HCT116 (cell line): Measurements from ENCODE around the gene PDE10A. TPM values are rescaled to one million over a fixed set of nuclear protein-coding genes. Genes with fewer than 3 reads are reported as not detected.

Source experiments
- ATAC-seq: fragments of 200-7000 bp; cut with Tn5 transposase; 2 replicates; pipeline ENCODE4 v1.9.1; 2020; ENCODE audit warnings: mild to moderate bottlenecking, moderate library complexity
- BruUV-seq: library from RNA; stranded (reverse); fragments of 400-500 nt; replicated peaks from 2 replicates; lab custom pipeline; 2021; lab: Mats Ljungman, UMichigan
- CTCF ChIA-PET: fragments of 300-600 bp; sonication (Branson Sonifier 250); formaldehyde crosslinking; loops from one replicate; lab custom pipeline; 2021; ENCODE audit warnings: antibody characterized with exemption; lab: Charles Lee
- POLR2A ChIA-PET: fragments of 300-600, 350-600 bp; sonication (Branson Sonifier 250); formaldehyde crosslinking; loops from one replicate; lab custom pipeline; 2021; ENCODE audit warnings: antibody characterized with exemption; lab: Charles Lee
- RAD21 ChIA-PET, 2 experiments: fragments of 300-600 bp; sonication (Branson Sonifier 250); formaldehyde crosslinking; loops; one replicate each; lab custom pipeline; 2023; ENCODE audit warnings: low total read pairs in 2 of 2; ENCODE audit not compliant: uncharacterized antibody in 2 of 2, unreplicated experiment in 2 of 2, low non-redundant PET in 1 of 2; lab: Charles Lee
- DNase-seq: peaks from one replicate; pipeline ENCODE4 v3.0.0-alpha.2; 2010; ENCODE audit warnings: low read depth, low spot score
- H2AFZ ChIP-seq: fragments of 200-600 bp; shearing (Covaris generic), sonication (generic); 2 replicates; pipeline ENCODE4 v1.6.1; 2017; ENCODE audit warnings: low read depth, mixed run types, mixed read lengths, antibody characterized with exemption, low read length; ENCODE audit not compliant: poor library complexity, severe bottlenecking
- H3K27ac ChIP-seq: 2 replicates; pipeline ENCODE4 v1.5.1; 2012; ENCODE audit warnings: low read depth, low read length
- H3K27me3 ChIP-seq: fragments of 200-600 bp; sonication (generic); 2 replicates; pipeline ENCODE4 v1.6.1; 2016; ENCODE audit warnings: mixed run types, low read length, mixed read lengths; ENCODE audit not compliant: insufficient read depth
- H3K36me3 ChIP-seq, 2 experiments: fragments of 200-500 bp in 1 of 2; fragments of 200-600 bp in 1 of 2; sonication (Bioruptor generic) in 1 of 2; sonication (generic) in 1 of 2; 2 replicates each; pipeline versions ENCODE4 v1.5.1 to v1.6.1; 2014 to 2016; ENCODE audit warnings: low read length in 2 of 2, inconsistent platforms in 1 of 2, mixed read lengths in 1 of 2, mixed run types in 1 of 2; ENCODE audit not compliant: insufficient read depth in 2 of 2, control insufficient read depth in 1 of 2
- H3K4me1 ChIP-seq, 2 experiments: fragments of 200-600 bp in 1 of 2; sonication (generic) in 1 of 2; 2 replicates each; pipeline versions ENCODE4 v1.5.1 to v1.6.1; 2012 to 2017; ENCODE audit warnings: low read length in 2 of 2, inconsistent platforms in 1 of 2, mild to moderate bottlenecking in 1 of 2, mixed read lengths in 1 of 2, mixed run types in 1 of 2, moderate library complexity in 1 of 2; ENCODE audit not compliant: insufficient read depth in 2 of 2, control insufficient read depth in 1 of 2
- H3K4me2 ChIP-seq: fragments of 200-600 bp; sonication (generic); 2 replicates; pipeline ENCODE4 v1.6.1; 2017; ENCODE audit warnings: mixed run types, low read length, mixed read lengths
- H3K4me3 ChIP-seq, 2 experiments: fragments of 200-600 bp in 1 of 2; sonication (generic) in 1 of 2; replicated peaks in 1 of 2; 2 replicates each; pipeline ENCODE4 v1.5.1; 2011 to 2016; ENCODE audit warnings: low read length in 2 of 2, control low read depth in 1 of 2, low read depth in 1 of 2, mild to moderate bottlenecking in 1 of 2, mixed read lengths in 1 of 2, mixed run types in 1 of 2
- H3K79me2 ChIP-seq: fragments of 200-600 bp; sonication (generic); 2 replicates; pipeline ENCODE4 v1.6.1; 2017; ENCODE audit warnings: mild to moderate bottlenecking, mixed run types, low read length, moderate library complexity, mixed read lengths; ENCODE audit not compliant: insufficient read depth
- H3K9ac ChIP-seq: fragments of 200-600 bp; sonication (generic); 2 replicates; pipeline ENCODE4 v1.6.1; 2016; ENCODE audit warnings: low read length, mixed read lengths
- H3K9me2 ChIP-seq: fragments of 200-600 bp; sonication (generic), shearing (Covaris generic); 2 replicates; pipeline ENCODE4 v1.6.1; 2017; ENCODE audit warnings: mixed run types, mild to moderate bottlenecking, moderate library complexity; ENCODE audit not compliant: insufficient read depth
- H3K9me3 ChIP-seq, 2 experiments: fragments of 200-500 bp in 1 of 2; fragments of 200-600 bp in 1 of 2; sonication (Bioruptor generic) in 1 of 2; sonication (generic) in 1 of 2; 2 replicates each; pipeline ENCODE4 v1.6.1; 2014 to 2017; ENCODE audit warnings: low read length in 2 of 2, mixed read lengths in 2 of 2, inconsistent platforms in 1 of 2, low read depth in 1 of 2, mild to moderate bottlenecking in 1 of 2, mixed run types in 1 of 2, moderate library complexity in 1 of 2; ENCODE audit not compliant: control insufficient read depth in 1 of 2, insufficient read depth in 1 of 2
- H4K20me1 ChIP-seq: fragments of 200-600 bp; sonication (generic), shearing (Covaris generic); 2 replicates; pipeline ENCODE4 v1.6.1; 2017; ENCODE audit warnings: mixed run types, mild to moderate bottlenecking, moderate library complexity; ENCODE audit not compliant: insufficient read depth
- CEBPB ChIP-seq: IDR thresholded peaks from 2 replicates; pipeline ENCODE4 v1.6.1; 2012; ENCODE audit warnings: low read depth
- EGR1 ChIP-seq: IDR thresholded peaks from 2 replicates; pipeline ENCODE4 v1.6.1; 2012; ENCODE audit warnings: low read depth
- ELF1 ChIP-seq: IDR thresholded peaks from 2 replicates; pipeline ENCODE4 v1.6.1; 2012; ENCODE audit warnings: low read depth, borderline replicate concordance
- EZH2 ChIP-seq: fragments of 200-600 bp; sonication (generic); IDR thresholded peaks from 2 replicates; pipeline ENCODE4 v1.6.1; 2017; ENCODE audit warnings: antibody characterized with exemption, mixed run types
- EZH2phosphoT487 ChIP-seq: fragments of 200-600 bp; IDR thresholded peaks from 2 replicates; pipeline ENCODE4 v1.6.1; 2018; ENCODE audit warnings: antibody characterized with exemption, borderline replicate concordance
- FOSL1 ChIP-seq: IDR thresholded peaks from 2 replicates; pipeline ENCODE4 v1.6.1; 2012; ENCODE audit warnings: low read depth
- JUND ChIP-seq: IDR thresholded peaks from 2 replicates; pipeline ENCODE4 v1.6.1; 2012
- POLR2A ChIP-seq: IDR thresholded peaks from 2 replicates; pipeline ENCODE4 v1.7.0; 2011; ENCODE audit warnings: borderline replicate concordance; ENCODE audit not compliant: insufficient read depth, insufficient read length; ENCODE audit errors: extremely low read depth
- RAD21 ChIP-seq: IDR thresholded peaks from 2 replicates; pipeline ENCODE4 v1.6.1; 2012; ENCODE audit warnings: low read depth, mild to moderate bottlenecking
- SRF ChIP-seq: IDR thresholded peaks from 2 replicates; pipeline ENCODE4 v1.6.1; 2012; ENCODE audit warnings: low read depth
- YY1 ChIP-seq: IDR thresholded peaks from 2 replicates; pipeline ENCODE4 v1.6.1; 2011; ENCODE audit warnings: low read length, low read depth, moderate library complexity, mild to moderate bottlenecking; ENCODE audit not compliant: insufficient replicate concordance; ENCODE audit errors: extremely low read depth
- ZNF274 ChIP-seq: fragments of 200-500 bp; sonication (Bioruptor generic); IDR thresholded peaks from 2 replicates; pipeline ENCODE4 v1.6.1; 2014; ENCODE audit warnings: mild to moderate bottlenecking, low read depth, low read length, inconsistent platforms
- intact Hi-C: fragments of 100-400 bp; cut with micrococcal nuclease; formaldehyde crosslinking; loops from 2 replicates; pipeline ENCODE4 v1.10.0; 2022
- total RNA-seq: library from RNA; stranded (reverse); gene quantifications from one replicate; pipeline ENCODE4 v1.2.1, GENCODE V29; 2021; ENCODE audit not compliant: unreplicated experiment
- TF ChIP-seq, protein P1 (sequence below): IDR thresholded peaks from 2 replicates; pipeline ENCODE4 v1.6.1; 2012
- TF ChIP-seq, protein P2 (sequence below): IDR thresholded peaks from 2 replicates; pipeline ENCODE4 v1.6.1; 2012
- TF ChIP-seq, protein P3 (sequence below): IDR thresholded peaks from 2 replicates; pipeline ENCODE4 v1.6.1; 2011; ENCODE audit warnings: mild to moderate bottlenecking, low read length, moderate library complexity; ENCODE audit not compliant: insufficient replicate concordance; ENCODE audit errors: extremely low read depth

The PDE10A gene
- total RNA-seq, 1 experiment from 2014 or later, result 0.37 TPM

DNA sequence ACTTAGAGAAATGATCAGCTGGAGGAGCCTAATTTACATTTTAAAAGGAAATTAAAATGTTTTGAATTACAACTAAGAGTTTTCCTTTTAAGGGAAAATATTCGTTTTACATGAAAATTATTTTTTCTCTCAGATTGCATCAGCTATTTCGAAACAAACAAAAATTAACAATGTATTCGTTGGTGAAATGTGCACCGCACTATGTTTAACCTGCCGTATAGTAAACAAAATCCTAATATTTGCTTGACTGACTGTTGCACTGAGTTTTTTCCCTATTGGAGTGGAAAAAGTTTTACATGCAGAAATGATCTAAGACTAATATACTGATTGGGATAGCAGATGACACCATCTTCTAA, 5.7 kb downstream of the PDE10A start (continued):
- TF ChIP-seq ZNF274, result no peak
- no peak for TF ChIP-seq ELF1
- no peak for TF ChIP-seq CEBPB
- no peak for TF ChIP-seq SRF
- TF ChIP-seq, protein P1, sequence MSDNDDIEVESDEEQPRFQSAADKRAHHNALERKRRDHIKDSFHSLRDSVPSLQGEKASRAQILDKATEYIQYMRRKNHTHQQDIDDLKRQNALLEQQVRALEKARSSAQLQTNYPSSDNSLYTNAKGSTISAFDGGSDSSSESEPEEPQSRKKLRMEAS, result no peak
- TF ChIP-seq, protein P2, sequence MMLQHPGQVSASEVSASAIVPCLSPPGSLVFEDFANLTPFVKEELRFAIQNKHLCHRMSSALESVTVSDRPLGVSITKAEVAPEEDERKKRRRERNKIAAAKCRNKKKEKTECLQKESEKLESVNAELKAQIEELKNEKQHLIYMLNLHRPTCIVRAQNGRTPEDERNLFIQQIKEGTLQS, result no peak
- no peak for TF ChIP-seq YY1
- no peak for TF ChIP-seq EZH2
- no peak for TF ChIP-seq FOSL1
- TF ChIP-seq, protein P3, sequence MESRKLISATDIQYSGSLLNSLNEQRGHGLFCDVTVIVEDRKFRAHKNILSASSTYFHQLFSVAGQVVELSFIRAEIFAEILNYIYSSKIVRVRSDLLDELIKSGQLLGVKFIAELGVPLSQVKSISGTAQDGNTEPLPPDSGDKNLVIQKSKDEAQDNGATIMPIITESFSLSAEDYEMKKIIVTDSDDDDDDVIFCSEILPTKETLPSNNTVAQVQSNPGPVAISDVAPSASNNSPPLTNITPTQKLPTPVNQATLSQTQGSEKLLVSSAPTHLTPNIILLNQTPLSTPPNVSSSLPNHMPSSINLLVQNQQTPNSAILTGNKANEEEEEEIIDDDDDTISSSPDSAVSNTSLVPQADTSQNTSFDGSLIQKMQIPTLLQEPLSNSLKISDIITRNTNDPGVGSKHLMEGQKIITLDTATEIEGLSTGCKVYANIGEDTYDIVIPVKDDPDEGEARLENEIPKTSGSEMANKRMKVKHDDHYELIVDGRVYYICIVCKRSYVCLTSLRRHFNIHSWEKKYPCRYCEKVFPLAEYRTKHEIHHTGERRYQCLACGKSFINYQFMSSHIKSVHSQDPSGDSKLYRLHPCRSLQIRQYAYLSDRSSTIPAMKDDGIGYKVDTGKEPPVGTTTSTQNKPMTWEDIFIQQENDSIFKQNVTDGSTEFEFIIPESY, result no peak
- no peak for TF ChIP-seq RAD21

DNA sequence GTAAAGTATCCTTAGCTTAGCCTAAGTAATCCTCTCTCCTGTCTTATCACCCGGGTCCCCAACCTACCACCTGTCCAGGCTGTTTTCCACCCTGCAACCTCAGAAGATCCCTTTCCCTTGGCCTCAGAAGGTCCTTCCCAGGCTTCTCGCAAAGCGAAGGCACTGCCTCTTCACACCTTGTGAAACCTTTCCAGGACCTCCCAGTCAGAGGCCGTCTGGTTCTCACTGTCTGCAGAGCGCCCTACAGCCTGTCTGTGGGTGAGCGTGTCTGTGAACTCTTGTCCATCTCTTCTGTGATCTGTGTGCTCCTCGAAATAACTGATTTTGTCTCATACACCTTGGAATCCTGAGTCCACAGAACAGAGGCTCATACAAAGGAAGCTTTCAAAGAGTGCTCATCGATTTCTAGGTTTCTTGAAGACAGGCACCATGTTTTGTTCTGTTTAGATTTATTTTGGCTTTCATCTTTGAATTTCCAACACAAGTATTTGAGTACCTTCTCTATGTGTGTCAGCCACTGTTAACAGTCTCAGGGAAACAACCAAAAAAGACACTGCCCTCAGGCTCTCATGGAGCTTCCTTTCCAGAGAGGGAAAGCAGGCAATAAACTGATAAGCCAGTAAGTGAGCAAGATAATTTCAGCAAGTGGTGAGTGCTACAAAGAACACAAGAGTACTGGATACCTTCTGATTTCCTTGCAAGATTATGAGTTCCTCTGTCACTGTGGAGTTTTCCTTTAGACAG, 6.3 kb downstream of the PDE10A start:
- ATAC-seq, result no peak
- no peaks in the 10 kb centered on the region for H4K20me1 ChIP-seq
- H3K4me3 ChIP-seq, result no peak overlapping the region
- POLR2A ChIA-PET, result no interaction called here
- no peaks in the 10 kb centered on the region for H3K79me2 ChIP-seq
- no peaks in the 10 kb centered on the region; a peak in 1 of 4 replicates for H3K9me3 ChIP-seq
- intact Hi-C loops, result no loop called here
- H3K9ac ChIP-seq, result no peak overlapping the region
- CTCF ChIA-PET, result no interaction called here
- no peaks in the 10 kb centered on the region for H3K36me3 ChIP-seq
- no peak for DNase-seq
- no peak overlapping the region for H2AFZ ChIP-seq
- H3K9me2 ChIP-seq, result no peaks in the 10 kb centered on the region
- BruUV-seq, result no TSS peak
- RAD21 ChIA-PET, result no interaction called here
- TF ChIP-seq ZNF274 (no peak), SRF (no peak), POLR2A (no peak), EGR1 (no peak), EZH2phosphoT487 (no peak), EZH2 (no peak), JUND (no peak)
- TF ChIP-seq, protein P1, result no peak
- TF ChIP-seq, protein P2, result no peak
- TF ChIP-seq, all 23 proteins: peak for 0
- Histone ChIP-seq H3K27me3 (no peaks in the 10 kb centered on the region), H3K27ac (no peak overlapping the region), H3K4me1 (no peaks in the 10 kb centered on the region), H3K4me2 (no peak overlapping the region)
